H1 (cell line): ENCODE data around the gene SPHK1. TPM values are rescaled to one million over a fixed set of nuclear protein-coding genes. Genes with fewer than 3 reads are reported as not detected.

ENCODE experiments used
- CTCF ChIA-PET: fragments of 300-600 bp; sonication (Branson Sonifier 250); formaldehyde crosslinking; loops from one replicate; lab custom pipeline; 2021; ENCODE audit not compliant: partially characterized antibody; lab: Charles Lee
- POLR2A ChIA-PET: fragments of 300-600 bp; sonication (Branson Sonifier 250); formaldehyde crosslinking; loops from one replicate; lab custom pipeline; 2021; ENCODE audit warnings: inconsistent platforms; ENCODE audit not compliant: partially characterized antibody; lab: Charles Lee
- DNase-seq, 2 experiments: peaks; one replicate each; pipeline versions ENCODE4 v3.0.0 to v3.0.0-alpha.2; 2010 to 2022; ENCODE audit warnings: low spot score in 2 of 2, low read depth in 1 of 2, mixed read lengths in 1 of 2
- FAIRE-seq: peaks from 2 replicates; lab custom pipeline; 2011; peaks lifted over from hg19 to GRCh38; lab: Jason Lieb, UNC
- H2AFZ ChIP-seq: 2 replicates; pipeline ENCODE4 v1.8.1; 2012; ENCODE audit warnings: low read length, inconsistent platforms
- H2AK5ac ChIP-seq: 2 replicates; pipeline ENCODE4 v1.6.1; 2013; ENCODE audit warnings: low read depth, low read length
- H2BK120ac ChIP-seq: replicated peaks from 2 replicates; pipeline ENCODE3; 2013; ENCODE audit warnings: low read depth, low read length, inconsistent platforms
- H2BK12ac ChIP-seq: 2 replicates; pipeline ENCODE4 v1.6.1; 2013; ENCODE audit warnings: low read depth, low read length
- H2BK15ac ChIP-seq: 2 replicates; pipeline ENCODE4 v1.6.1; 2013; ENCODE audit warnings: low read length
- H2BK20ac ChIP-seq: 2 replicates; pipeline ENCODE4 v1.6.1; 2013; ENCODE audit warnings: low read length
- H2BK5ac ChIP-seq: 2 replicates; pipeline ENCODE4 v1.6.1; 2013; ENCODE audit warnings: low read depth, low read length
- H3K14ac ChIP-seq: 2 replicates; pipeline ENCODE4 v1.6.1; 2013; ENCODE audit warnings: inconsistent platforms; ENCODE audit not compliant: insufficient read length
- H3K18ac ChIP-seq: 2 replicates; pipeline ENCODE4 v1.6.1; 2013; ENCODE audit warnings: low read length; ENCODE audit errors: extremely low read depth
- H3K23ac ChIP-seq: 2 replicates; pipeline ENCODE4 v1.6.1; 2013; ENCODE audit warnings: inconsistent platforms; ENCODE audit not compliant: insufficient read length
- H3K23me2 ChIP-seq: 2 replicates; pipeline ENCODE4 v1.6.1; 2013; ENCODE audit warnings: low read depth, low read length
- H3K27ac ChIP-seq: 2 replicates; pipeline ENCODE4 v1.6.1; 2011; ENCODE audit warnings: low read depth, low read length, inconsistent platforms
- H3K27me3 ChIP-seq, 4 experiments: replicated peaks in 1 of 4; 1 replicate in 1 of 4; 2 replicates in 3 of 4; pipeline versions ENCODE4 v1.6.1 to v1.8.1; 2011 to 2013; ENCODE audit warnings: low read length in 3 of 4, mild to moderate bottlenecking in 3 of 4, inconsistent platforms in 2 of 4, mixed read lengths in 2 of 4, moderate library complexity in 1 of 4; ENCODE audit not compliant: control insufficient read depth in 3 of 4, insufficient read depth in 3 of 4; ENCODE audit errors: extremely low read depth in 1 of 4
- H3K36me3 ChIP-seq, 4 experiments: 2 replicates each; pipeline versions ENCODE4 v1.6.1 to v1.8.1; 2011 to 2013; ENCODE audit warnings: mild to moderate bottlenecking in 4 of 4, low read length in 3 of 4, moderate library complexity in 2 of 4, control low read depth in 1 of 4, inconsistent platforms in 1 of 4; ENCODE audit not compliant: insufficient read depth in 4 of 4, control insufficient read depth in 2 of 4
- H3K4ac ChIP-seq: replicated peaks from 2 replicates; pipeline ENCODE3; 2013; ENCODE audit warnings: low read length, low read depth, mixed read lengths, inconsistent platforms; ENCODE audit not compliant: insufficient read length
- H3K4me1 ChIP-seq, 4 experiments: replicated peaks in 1 of 4; 1 replicate in 1 of 4; 2 replicates in 3 of 4; pipeline versions ENCODE4 v1.6.1 to v1.8.1; 2011 to 2013; ENCODE audit warnings: low read length in 3 of 4, inconsistent platforms in 2 of 4, mixed read lengths in 1 of 4; ENCODE audit not compliant: insufficient read depth in 4 of 4, control insufficient read depth in 3 of 4
- H3K4me2 ChIP-seq, 2 experiments: 2 replicates each; pipeline versions ENCODE4 v1.6.1 to v1.8.1; 2011 to 2013; ENCODE audit warnings: low read depth in 2 of 2, low read length in 2 of 2, control low read depth in 1 of 2, inconsistent platforms in 1 of 2, mild to moderate bottlenecking in 1 of 2; ENCODE audit not compliant: insufficient read depth in 1 of 2
- H3K4me3 ChIP-seq, 4 experiments: fragments of 200-600, 300-600 bp in 1 of 4; sonication (generic), shearing (Covaris generic), sonication (Bioruptor Twin) in 1 of 4; 2 replicates each; pipeline versions ENCODE4 v1.5.1 to v1.8.1; 2011 to 2016; ENCODE audit warnings: low read length in 4 of 4, low read depth in 3 of 4, control low read depth in 2 of 4, inconsistent platforms in 2 of 4, mild to moderate bottlenecking in 2 of 4, mixed read lengths in 1 of 4, moderate library complexity in 1 of 4; ENCODE audit not compliant: insufficient read depth in 2 of 4; ENCODE audit errors: extremely low read depth in 1 of 4
- H3K56ac ChIP-seq: replicated peaks from 2 replicates; pipeline ENCODE3; 2013; ENCODE audit warnings: low read depth, mild to moderate bottlenecking, mixed read lengths, low read length, inconsistent platforms; ENCODE audit not compliant: insufficient read length
- H3K79me1 ChIP-seq: 2 replicates; pipeline ENCODE4 v1.6.1; 2013; ENCODE audit warnings: low read depth, low read length, control low read depth
- H3K79me2 ChIP-seq, 2 experiments: 2 replicates each; pipeline versions ENCODE4 v1.6.1 to v1.8.1; 2012 to 2013; ENCODE audit warnings: low read length in 2 of 2, mild to moderate bottlenecking in 2 of 2, inconsistent platforms in 1 of 2; ENCODE audit not compliant: insufficient read depth in 2 of 2, control insufficient read depth in 1 of 2
- H3K9ac ChIP-seq, 4 experiments: replicated peaks in 1 of 4; 1 replicate in 1 of 4; 2 replicates in 3 of 4; pipeline versions ENCODE4 v1.6.1 to v1.8.1; 2011 to 2013; ENCODE audit warnings: low read depth in 3 of 4, low read length in 3 of 4, control low read depth in 2 of 4, mild to moderate bottlenecking in 2 of 4, moderate library complexity in 2 of 4, inconsistent platforms in 1 of 4; ENCODE audit errors: extremely low read depth in 1 of 4
- H3K9me3 ChIP-seq, 2 experiments: 2 replicates each; pipeline versions ENCODE4 v1.6.1 to v1.8.1; 2012 to 2013; ENCODE audit warnings: mild to moderate bottlenecking in 2 of 2, moderate library complexity in 2 of 2, control low read depth in 1 of 2, inconsistent platforms in 1 of 2, low read depth in 1 of 2, low read length in 1 of 2, mixed read lengths in 1 of 2; ENCODE audit not compliant: insufficient read depth in 2 of 2
- H4K20me1 ChIP-seq, 2 experiments: replicated peaks in 1 of 2; 2 replicates each; pipeline versions ENCODE3 to v1.8.1; 2011 to 2013; ENCODE audit warnings: inconsistent platforms in 2 of 2, low read length in 2 of 2, mild to moderate bottlenecking in 1 of 2; ENCODE audit not compliant: insufficient read depth in 2 of 2, control insufficient read depth in 1 of 2
- H4K5ac ChIP-seq: 2 replicates; pipeline ENCODE4 v1.6.1; 2013; ENCODE audit warnings: low read length, low read depth, mixed read lengths, inconsistent platforms; ENCODE audit not compliant: insufficient read length
- H4K8ac ChIP-seq: 2 replicates; pipeline ENCODE4 v1.8.0; 2013; ENCODE audit warnings: mild to moderate bottlenecking, moderate library complexity, low read length, inconsistent platforms; ENCODE audit not compliant: insufficient read depth; ENCODE audit errors: extremely low read depth
- H4K91ac ChIP-seq: replicated peaks from 2 replicates; pipeline ENCODE3; 2013; ENCODE audit warnings: low read length, mixed read lengths, inconsistent platforms; ENCODE audit not compliant: insufficient read length
- EGR1 ChIP-seq: IDR thresholded peaks from 2 replicates; pipeline ENCODE4 v1.6.1; 2011; ENCODE audit warnings: low read depth, low read length, borderline replicate concordance
- HDAC2 ChIP-seq, 2 experiments: fragments of 300-600 bp in 1 of 2; sonication (generic) in 1 of 2; IDR thresholded peaks; 2 replicates each; pipeline ENCODE4 v1.6.1; 2011 to 2012; ENCODE audit warnings: low read depth in 2 of 2, low read length in 2 of 2, mild to moderate bottlenecking in 2 of 2, moderate library complexity in 2 of 2, borderline replicate concordance in 1 of 2, inconsistent platforms in 1 of 2
- KDM1A ChIP-seq: fragments of 200-600, 300-600 bp; sonication (generic); IDR thresholded peaks from 2 replicates; pipeline ENCODE4 v1.7.1; 2016; ENCODE audit warnings: mild to moderate bottlenecking, low read length, borderline replicate concordance
- RBBP5 ChIP-seq: IDR thresholded peaks from 2 replicates; pipeline ENCODE4 v1.7.1; 2012; ENCODE audit warnings: low read depth, mild to moderate bottlenecking, inconsistent platforms, low read length, moderate library complexity, borderline replicate concordance
- RNF2 ChIP-seq: fragments of 200-900, 300-1000 bp; sonication (generic); IDR thresholded peaks from 2 replicates; pipeline ENCODE4 v1.7.1; 2016; ENCODE audit warnings: borderline replicate concordance, low read depth, mild to moderate bottlenecking, antibody characterized with exemption, low read length; ENCODE audit not compliant: poor library complexity, severe bottlenecking; ENCODE audit errors: missing control alignments
- TEAD4 ChIP-seq: IDR thresholded peaks from 2 replicates; pipeline ENCODE4 v1.6.1; 2012; ENCODE audit warnings: low read depth, low read length, inconsistent platforms, mixed read lengths
- WGBS, 2 experiments: shearing (Covaris generic) in 1 of 2; methylation state at CpG; one replicate each; pipeline versions ENCODE4 v1.1.6 to v1.1.7; 2013 to 2015; ENCODE audit warnings: low lambda C conversion rate in 2 of 2, mixed read lengths in 2 of 2, inconsistent platforms in 1 of 2, low coverage in 1 of 2, missing lambda C conversion rate in 1 of 2; ENCODE audit not compliant: insufficient replicate concordance in 2 of 2, insufficient coverage in 1 of 2, insufficient read length in 1 of 2; ENCODE audit errors: extremely low coverage in 1 of 2, missing lambda C conversion rate in 1 of 2; 5-methylcytosine and 5-hydroxymethylcytosine counted together
- polyA plus RNA-seq, 7 experiments: library from polyadenylated mRNA; depleted of rRNA in 3 of 7; stranded (reverse) in 5 of 7; unstranded in 2 of 7; fragments of >200 nt in 5 of 7; fragments of 200-250 nt in 2 of 7; gene quantifications; 1 replicate in 5 of 7; 2 replicates in 1 of 7; 4 replicates in 1 of 7; pipeline versions ENCODE4 v1.2.1 to v1.2.3, GENCODE V29; 2011 to 2013; ENCODE audit warnings: missing spikeins in 2 of 7, mixed read lengths in 2 of 7
- total RNA-seq: library from RNA; stranded (reverse); fragmentation: NEBNext Ultra II Directional; extraction: Animal tissue kit (Norgen Biotek cat#: 25700); gene quantifications from 2 replicates; pipeline ENCODE4 v1.2.1, GENCODE V29; 2021
- TF ChIP-seq, protein P1 (sequence below): IDR thresholded peaks from 2 replicates; pipeline ENCODE4 v1.6.1; 2012; ENCODE audit warnings: inconsistent platforms
- TF ChIP-seq, protein P2 (sequence below), 3 experiments: IDR thresholded peaks; 1 replicate in 2 of 3; 2 replicates in 1 of 3; pipeline versions ENCODE4 v1.5.1 to v1.6.1; 2011; ENCODE audit warnings: low read length in 3 of 3, mild to moderate bottlenecking in 3 of 3, inconsistent platforms in 2 of 3, low read depth in 1 of 3, moderate library complexity in 1 of 3; ENCODE audit not compliant: insufficient read depth in 1 of 3; ENCODE audit errors: control extremely low read depth in 1 of 3

Gene SPHK1
- total and polyA plus RNA-seq, 2 of the 8 experiments (the other 6 are each of a cell fraction or from before 2014, with no cell fraction given): 2.4 TPM

DNA sequence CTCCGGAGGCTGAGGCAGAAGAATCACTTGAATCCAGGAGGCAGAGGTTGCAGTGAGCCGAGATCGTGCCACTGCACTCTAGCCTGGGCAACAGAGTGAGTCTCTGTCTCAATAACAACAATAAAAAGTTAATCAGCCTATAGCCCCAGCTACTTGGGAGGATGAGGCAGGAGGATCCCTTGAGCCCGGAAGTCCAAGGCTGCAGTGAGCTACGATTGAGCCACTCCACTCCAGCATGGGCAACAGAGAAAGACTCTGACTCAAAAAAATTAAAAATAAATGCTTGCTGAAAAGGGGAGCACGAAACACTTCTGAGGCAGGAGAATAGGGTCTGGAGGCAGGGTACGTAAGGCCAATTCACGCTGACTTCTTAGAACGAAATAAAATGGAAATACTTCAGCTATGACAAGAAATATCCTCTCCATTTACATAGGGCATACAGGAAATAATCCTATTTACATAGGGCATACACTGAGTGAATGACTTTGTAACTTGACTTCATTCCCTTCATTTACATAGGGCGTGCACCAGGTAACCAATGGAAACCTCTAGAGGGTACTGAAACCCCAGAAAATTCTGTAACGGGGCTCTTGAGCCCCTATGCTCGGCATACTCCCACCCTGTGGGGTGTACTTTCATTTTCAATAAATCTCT is 27.5 kb upstream of the SPHK1 start:
- Histone ChIP-seq H3K79me2 (0 out of 4 replicates have a peak, but pooled peaks cover 0 to 4% of the 10 kb centered on the region in 2 experiments), H3K14ac (no peak overlapping the region), H3K56ac (no peak overlapping the region), H2AK5ac (no peak overlapping the region), H3K27me3 (no peaks in the 10 kb centered on the region), H3K18ac (no peak overlapping the region), H4K91ac (no peak overlapping the region), H3K4ac (no peak overlapping the region), H3K27ac (no peak overlapping the region), H2BK5ac (no peak overlapping the region), H3K4me2 (no peak overlapping the region), H3K4me3 (no peak overlapping the region), H3K23me2 (peaks cover 9% of the 10 kb centered on the region; the same call in 1 of the 2 replicates), H2BK120ac (no peak overlapping the region), H3K79me1 (peaks cover 4% of the 10 kb centered on the region; the same call in 1 of the 2 replicates), H2BK15ac (no peak overlapping the region), H3K9ac (no peak overlapping the region), H2AFZ (no peak overlapping the region), H3K36me3 (no peaks in the 10 kb centered on the region), H3K4me1 (peaks cover 0 to 6% (median 0%) of the 10 kb centered on the region in 4 experiments; a peak in 3 of 7 replicates), H3K9me3 (no peaks in the 10 kb centered on the region), H2BK12ac (no peak overlapping the region), H4K5ac (no peak overlapping the region), H3K23ac (no peak overlapping the region), H4K8ac (no peak overlapping the region), H2BK20ac (no peak overlapping the region), H4K20me1 (peaks cover 0 to 4% of the 10 kb centered on the region in 2 experiments)
- POLR2A ChIA-PET: no interaction called here
- DNase-seq (no peak), FAIRE-seq (no peak)
- WGBS, 2 experiments: 84% methylated on average over 12 of the region's 12 CpGs; no CpG with 5 or more reads in 1 of the 2 experiments
- TF ChIP-seq, protein P1, sequence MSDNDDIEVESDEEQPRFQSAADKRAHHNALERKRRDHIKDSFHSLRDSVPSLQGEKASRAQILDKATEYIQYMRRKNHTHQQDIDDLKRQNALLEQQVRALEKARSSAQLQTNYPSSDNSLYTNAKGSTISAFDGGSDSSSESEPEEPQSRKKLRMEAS: no peak
- TF ChIP-seq RNF2 (no peak), KDM1A (no peak), TEAD4 (no peak), EGR1 (no peak), HDAC2 (IDR thresholded peaks at IDR 0.05; ENCODE audit: borderline replicate concordance in 1 of 2, low read depth in 2 of 2, low read length in 2 of 2) (no peak), RBBP5 (no peak)
- TF ChIP-seq, protein P2, sequence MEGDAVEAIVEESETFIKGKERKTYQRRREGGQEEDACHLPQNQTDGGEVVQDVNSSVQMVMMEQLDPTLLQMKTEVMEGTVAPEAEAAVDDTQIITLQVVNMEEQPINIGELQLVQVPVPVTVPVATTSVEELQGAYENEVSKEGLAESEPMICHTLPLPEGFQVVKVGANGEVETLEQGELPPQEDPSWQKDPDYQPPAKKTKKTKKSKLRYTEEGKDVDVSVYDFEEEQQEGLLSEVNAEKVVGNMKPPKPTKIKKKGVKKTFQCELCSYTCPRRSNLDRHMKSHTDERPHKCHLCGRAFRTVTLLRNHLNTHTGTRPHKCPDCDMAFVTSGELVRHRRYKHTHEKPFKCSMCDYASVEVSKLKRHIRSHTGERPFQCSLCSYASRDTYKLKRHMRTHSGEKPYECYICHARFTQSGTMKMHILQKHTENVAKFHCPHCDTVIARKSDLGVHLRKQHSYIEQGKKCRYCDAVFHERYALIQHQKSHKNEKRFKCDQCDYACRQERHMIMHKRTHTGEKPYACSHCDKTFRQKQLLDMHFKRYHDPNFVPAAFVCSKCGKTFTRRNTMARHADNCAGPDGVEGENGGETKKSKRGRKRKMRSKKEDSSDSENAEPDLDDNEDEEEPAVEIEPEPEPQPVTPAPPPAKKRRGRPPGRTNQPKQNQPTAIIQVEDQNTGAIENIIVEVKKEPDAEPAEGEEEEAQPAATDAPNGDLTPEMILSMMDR (IDR thresholded peaks at IDR 0.05; ENCODE audit: control extremely low read depth in 1 of 3, insufficient read depth in 1 of 3, low read depth in 1 of 3, low read length in 3 of 3): no peak
- CTCF ChIA-PET: interaction anchor here (0.6 to 29.3 kb wide), 6 partner anchors 9 to 179 kb away, joined by 3 to 635 read pairs (median 4); partner anchors contain the start of gene SPHK1
